ENCODE data around the gene ATP5IF1.

Gene ATP5IF1

GRCh38 chr1:28259934-28260802 lies 24.2 kb downstream of the ATP5IF1 start:
- TF ChIP-seq CTCF (IDR thresholded peaks at IDR 0.05), result no peak
- peaks cover 0 to 27% (median 20%) of the 10 kb centered on the region in 4 donors for H3K4me1 ChIP-seq
- intact Hi-C loops (cut with DNase I; ENCODE audit: low total_unique reads), result loop anchor here (5.0 to 10.0 kb wide), 2 partner anchors 107 to 245 kb away; partner anchors contain the start of genes PHACTR4 and RCC1

GRCh38 chr1:28260803-28261174 lies 24.9 kb downstream of the ATP5IF1 start:
- H3K4me1 ChIP-seq, result peaks cover 0 to 27% (median 20%) of the 10 kb centered on the region in 4 donors
- intact Hi-C loops (cut with DNase I; ENCODE audit: low total_unique reads), result no loop called here
- peak overlapping the region; percentile 78 to 98 for H3K4me3 ChIP-seq
- no peaks in the 10 kb centered on the region for H3K27me3 ChIP-seq
- no peak for DNase-seq
- no peaks in the 10 kb centered on the region for H3K9me3 ChIP-seq
- no peak for TF ChIP-seq CTCF (IDR thresholded peaks at IDR 0.05)
- peak overlapping the region; percentile 87 to 93 for H3K27ac ChIP-seq
- H3K36me3 ChIP-seq, result no peaks in the 10 kb centered on the region

More at GRCh38 chr1:28259934-28260802, 24.2 kb downstream of the ATP5IF1 start:
- H3K36me3 ChIP-seq, result no peaks in the 10 kb centered on the region
- peak; percentile 76 to 90 for DNase-seq
- H3K4me3 ChIP-seq, result peak overlapping the region; percentile 78 to 98
- no peaks in the 10 kb centered on the region for H3K9me3 ChIP-seq
- peak overlapping the region; percentile 87 to 93 for H3K27ac ChIP-seq
- no peaks in the 10 kb centered on the region for H3K27me3 ChIP-seq

- H3K4me3 ChIP-seq, result no peak overlapping the region
- intact Hi-C loops (cut with DNase I; ENCODE audit: low total_unique reads), result no loop called here
- no peaks in the 10 kb centered on the region for H3K27me3 ChIP-seq
- no peak for DNase-seq
- TF ChIP-seq CTCF (IDR thresholded peaks at IDR 0.05), result no peak
- no peaks in the 10 kb centered on the region for H3K9me3 ChIP-seq
- no peak overlapping the region for H3K27ac ChIP-seq
- peaks cover 0 to 26% (median 14%) of the 10 kb centered on the region in 4 donors for H3K4me1 ChIP-seq
- H3K36me3 ChIP-seq, result peaks cover 0 to 7% (median 3%) of the 10 kb centered on the region in 3 donors
Observed at GRCh38 chr1:28264897-28265296, 29.0 kb downstream of the ATP5IF1 start.

GRCh38 chr1:28265577-28265976 lies 29.7 kb downstream of the ATP5IF1 start:
- H3K4me3 ChIP-seq, result no peak overlapping the region
- peaks cover 0 to 25% (median 13%) of the 10 kb centered on the region in 4 donors for H3K4me1 ChIP-seq
- H3K27me3 ChIP-seq, result no peaks in the 10 kb centered on the region
- no peak overlapping the region for H3K27ac ChIP-seq
- intact Hi-C loops (cut with DNase I; ENCODE audit: low total_unique reads), result no loop called here
- DNase-seq, result no peak
- peaks cover 0 to 14% (median 5%) of the 10 kb centered on the region in 3 donors for H3K36me3 ChIP-seq
- TF ChIP-seq CTCF (IDR thresholded peaks at IDR 0.05), result no peak
- H3K9me3 ChIP-seq, result no peaks in the 10 kb centered on the region

- DNase-seq, result no peak
- Histone ChIP-seq H3K27me3 (no peaks in the 10 kb centered on the region), H3K36me3 (peaks cover 9 to 27% (median 9%) of the 10 kb centered on the region in 3 donors), H3K27ac (no peak overlapping the region), H3K4me3 (no peak overlapping the region), H3K4me1 (peaks cover 0 to 12% (median 2%) of the 10 kb centered on the region in 4 donors), H3K9me3 (no peaks in the 10 kb centered on the region)
- intact Hi-C loops (cut with DNase I; ENCODE audit: low total_unique reads), result no loop called here
- TF ChIP-seq CTCF (IDR thresholded peaks at IDR 0.05), result no peak
Observed at GRCh38 chr1:28266920-28267322, 31.0 kb downstream of the ATP5IF1 start.

All from tibial artery (tissue), 4 donors.